Measurements from ENCODE around the gene SNRNP27.

The SNRNP27 gene

DNA sequence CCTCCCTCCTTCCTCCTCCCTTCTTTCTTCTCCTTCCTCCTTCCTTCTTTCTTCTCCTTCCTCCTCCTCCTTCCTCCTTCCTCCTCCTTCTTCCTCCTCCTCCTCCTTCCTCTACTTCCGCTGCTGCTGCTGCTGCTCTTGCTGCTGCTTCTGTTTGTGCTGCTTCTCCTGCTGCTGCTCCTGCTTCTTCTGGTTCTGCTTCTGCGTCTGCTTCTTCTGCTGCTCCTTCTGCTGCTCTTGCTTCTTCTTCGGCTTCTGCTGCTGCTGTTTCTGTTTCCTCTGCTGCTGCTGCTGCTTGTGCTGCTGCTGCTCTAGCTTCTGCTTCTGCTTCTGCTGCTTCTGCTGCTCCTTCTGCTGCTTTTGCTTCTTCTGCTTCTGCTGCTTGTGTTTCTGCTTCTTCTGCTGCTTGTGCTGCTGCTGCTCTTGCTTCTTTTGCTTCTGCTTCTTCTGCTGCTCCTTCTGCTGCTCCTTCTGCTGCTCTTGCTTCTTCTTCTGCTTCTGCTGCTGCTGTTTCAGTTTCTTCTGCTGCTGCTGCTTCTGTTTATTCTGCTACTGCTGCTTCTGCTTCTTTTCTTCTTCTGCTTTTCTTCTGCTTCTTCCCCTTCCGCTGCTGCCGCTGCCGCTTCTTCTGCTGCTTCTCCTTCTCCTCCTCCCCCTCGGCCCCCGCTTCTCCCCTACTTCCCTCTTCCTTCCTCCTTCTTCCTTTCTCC is 8.6 kb downstream of the SNRNP27 start:
- H3K9ac ChIP-seq (ENCODE audit: low read depth, low read length): no peak overlapping the region
- H3K36me3 ChIP-seq (ENCODE audit: insufficient read depth, low read length): peaks cover 8% of the 10 kb centered on the region; the same call in 1 of the 2 replicates
- H3K4me1 ChIP-seq (ENCODE audit: insufficient read depth, low read length): no peaks in the 10 kb centered on the region
- H3K9me3 ChIP-seq (ENCODE audit: control insufficient read depth, insufficient read depth, low read length): no peaks in the 10 kb centered on the region

DNA sequence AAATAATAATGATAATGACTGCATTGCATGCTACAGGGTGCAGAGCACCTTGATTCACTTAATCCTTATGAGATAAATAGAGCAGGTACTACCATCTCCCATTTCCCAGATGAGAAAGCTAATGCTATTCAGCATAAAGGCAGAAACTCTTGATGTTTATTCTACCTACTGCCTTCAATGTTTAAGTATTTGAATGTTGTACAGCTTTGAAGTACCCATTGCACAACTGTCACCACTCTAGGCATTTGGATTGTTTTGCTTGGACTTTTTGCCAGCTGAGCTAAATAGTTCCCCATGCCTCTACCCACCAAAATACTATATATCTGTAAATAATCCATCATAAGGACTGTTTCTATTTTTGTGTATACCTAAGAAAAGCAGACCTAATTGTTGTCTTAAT is 13.5 kb downstream of the SNRNP27 start:
- H3K9me3 ChIP-seq (ENCODE audit: control insufficient read depth, insufficient read depth, low read length): no peaks in the 10 kb centered on the region
- no peak overlapping the region for H3K9ac ChIP-seq (ENCODE audit: low read depth, low read length)
- H3K36me3 ChIP-seq (ENCODE audit: insufficient read depth, low read length): 0 out of 2 replicates have a peak, but pooled peaks cover 8% of the 10 kb centered on the region
- H3K4me1 ChIP-seq (ENCODE audit: insufficient read depth, low read length): no peaks in the 10 kb centered on the region

GRCh38 chr2:69911985-69912563 is 18.3 kb downstream of the SNRNP27 start:
- Histone ChIP-seq H3K36me3 (ENCODE audit: insufficient read depth, low read length) (peaks cover 10% of the 10 kb centered on the region; the same call in 1 of the 2 replicates), H3K9me3 (ENCODE audit: control insufficient read depth, insufficient read depth, low read length) (no peaks in the 10 kb centered on the region), H3K9ac (ENCODE audit: low read depth, low read length) (no peak overlapping the region), H3K4me1 (ENCODE audit: insufficient read depth, low read length) (no peaks in the 10 kb centered on the region)

DNA sequence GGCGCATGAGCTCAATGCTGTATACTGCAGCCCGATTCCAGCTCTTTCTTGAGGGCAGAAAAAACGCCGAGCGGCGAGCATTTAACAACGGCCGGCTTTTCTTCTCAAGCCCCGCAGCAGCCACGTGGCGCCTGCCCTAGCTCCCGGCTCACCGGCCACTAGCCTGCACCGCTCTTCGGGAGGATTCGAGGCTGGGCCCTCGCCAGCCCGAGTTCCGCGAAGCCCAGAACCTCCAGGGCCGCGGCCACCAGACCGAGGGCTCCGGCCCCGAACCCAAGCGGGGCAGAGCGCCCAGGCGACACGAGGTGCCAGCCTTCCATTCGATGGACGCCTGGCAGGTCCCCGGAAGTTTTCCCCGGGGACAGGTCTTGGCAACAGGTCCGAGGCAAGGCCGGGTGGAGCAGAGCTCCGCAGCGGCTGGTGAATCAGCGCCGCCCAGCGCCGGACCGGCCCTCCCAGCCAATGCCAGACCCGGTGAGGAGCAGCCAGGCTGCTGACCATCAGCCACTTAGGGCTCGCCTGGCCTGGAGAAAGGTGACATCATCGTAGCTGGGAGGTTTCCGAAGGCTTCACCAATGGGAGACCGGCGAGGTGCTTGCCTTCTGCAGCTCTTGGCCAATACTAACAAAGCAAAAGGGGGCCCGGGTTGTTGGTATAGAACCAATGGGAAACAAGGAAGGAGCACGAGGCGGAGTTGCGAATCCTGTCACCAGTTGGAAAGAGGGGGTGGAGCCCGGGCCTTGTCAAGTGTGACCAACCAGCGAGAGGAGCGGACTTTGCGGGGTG is 20.6 kb downstream of the SNRNP27 start:
- H3K9ac ChIP-seq (ENCODE audit: low read depth, low read length): peak overlapping the region; percentile 96
- no peaks in the 10 kb centered on the region for H3K4me1 ChIP-seq (ENCODE audit: insufficient read depth, low read length)
- H3K36me3 ChIP-seq (ENCODE audit: insufficient read depth, low read length): peaks cover 2% of the 10 kb centered on the region; the same call in 1 of the 2 replicates
- H3K9me3 ChIP-seq (ENCODE audit: control insufficient read depth, insufficient read depth, low read length): no peaks in the 10 kb centered on the region

- no peaks in the 10 kb centered on the region for H3K9me3 ChIP-seq (ENCODE audit: control insufficient read depth, insufficient read depth, low read length)
- H3K4me1 ChIP-seq (ENCODE audit: insufficient read depth, low read length): no peaks in the 10 kb centered on the region
- peak within 1 kb of the TSS; percentile 96 for H3K9ac ChIP-seq (ENCODE audit: low read depth, low read length)
- peaks cover 2% of the 10 kb centered on the region; the same call in 1 of the 2 replicates for H3K36me3 ChIP-seq (ENCODE audit: insufficient read depth, low read length)
Measured at GRCh38 chr2:69914950-69915945, 21.5 kb downstream of the SNRNP27 start, which contains the start of gene MXD1. Gene MXD1, plus strand, starts transcription at chr2:69915109. Its CDS starts 222 bp downstream, at chr2:69915331.

DNA sequence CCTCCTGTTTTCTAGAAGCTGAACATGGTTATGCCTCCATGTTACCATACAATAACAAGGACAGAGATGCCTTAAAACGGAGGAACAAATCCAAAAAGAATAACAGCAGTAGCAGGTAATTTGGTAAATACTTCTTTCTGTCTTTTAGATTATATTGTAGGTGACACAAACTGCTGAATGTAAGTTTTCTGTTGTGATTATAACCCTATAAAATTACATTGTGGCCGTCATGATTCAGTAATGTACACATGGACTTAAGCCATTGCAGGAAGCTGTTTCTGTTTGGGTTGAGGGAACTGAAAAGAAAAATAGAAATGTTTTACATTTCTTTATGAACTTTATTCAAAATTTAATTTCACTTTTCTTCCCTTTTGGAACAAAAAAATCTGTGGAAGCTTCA is 22.4 kb downstream of the SNRNP27 start:
- peaks cover 2% of the 10 kb centered on the region; the same call in 1 of the 2 replicates for H3K36me3 ChIP-seq (ENCODE audit: insufficient read depth, low read length)
- H3K9ac ChIP-seq (ENCODE audit: low read depth, low read length): 0 out of 2 replicates have a peak overlapping the region, but pooled peaks have one; percentile 70
- H3K9me3 ChIP-seq (ENCODE audit: control insufficient read depth, insufficient read depth, low read length): no peaks in the 10 kb centered on the region
- no peaks in the 10 kb centered on the region for H3K4me1 ChIP-seq (ENCODE audit: insufficient read depth, low read length)

DNA sequence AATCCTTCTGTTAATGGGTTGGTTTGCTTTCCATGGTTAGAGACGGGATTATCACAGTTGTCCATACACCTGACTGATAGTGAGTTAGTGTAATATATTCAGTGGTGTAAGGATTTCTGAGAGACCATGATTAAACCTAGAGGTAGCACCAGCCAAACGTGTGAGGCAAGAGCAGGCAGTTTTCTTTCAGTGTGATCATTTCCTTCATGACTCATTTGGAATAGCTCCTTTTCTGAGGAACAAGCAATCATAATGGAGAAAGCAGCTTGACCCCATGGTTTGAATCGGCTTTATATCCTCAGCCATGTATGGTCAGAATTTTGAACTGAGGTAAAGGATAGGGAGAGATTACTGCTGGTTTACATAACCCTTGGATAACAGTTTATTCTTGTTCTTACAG is 24.1 kb downstream of the SNRNP27 start:
- Histone ChIP-seq H3K9me3 (ENCODE audit: control insufficient read depth, insufficient read depth, low read length) (no peaks in the 10 kb centered on the region), H3K36me3 (ENCODE audit: insufficient read depth, low read length) (peaks cover 2% of the 10 kb centered on the region; the same call in 1 of the 2 replicates), H3K9ac (ENCODE audit: low read depth, low read length) (no peak overlapping the region), H3K4me1 (ENCODE audit: insufficient read depth, low read length) (no peaks in the 10 kb centered on the region)

DNA sequence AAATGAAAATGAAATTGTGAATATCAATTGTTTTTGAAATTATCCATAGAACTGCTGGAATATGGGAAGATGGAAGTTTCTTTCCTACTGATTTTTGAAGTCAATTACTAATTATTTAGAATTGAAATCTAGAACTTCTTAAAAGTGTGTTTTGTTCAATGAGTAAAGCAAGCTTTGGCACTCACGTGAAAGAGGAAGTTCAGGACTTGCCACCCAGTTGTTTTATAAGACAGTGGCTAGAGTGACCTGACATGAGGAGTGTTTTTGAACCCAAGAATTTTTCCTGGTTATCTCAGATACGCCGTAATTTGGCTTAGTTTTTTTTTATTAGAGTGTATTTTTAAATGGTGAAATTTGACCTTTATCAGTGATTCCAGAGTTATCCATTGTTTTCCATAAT is 24.6 kb downstream of the SNRNP27 start:
- Histone ChIP-seq H3K4me1 (ENCODE audit: insufficient read depth, low read length) (no peaks in the 10 kb centered on the region), H3K36me3 (ENCODE audit: insufficient read depth, low read length) (no peaks in the 10 kb centered on the region), H3K9ac (ENCODE audit: low read depth, low read length) (no peak overlapping the region), H3K9me3 (ENCODE audit: control insufficient read depth, insufficient read depth, low read length) (no peaks in the 10 kb centered on the region)

DNA sequence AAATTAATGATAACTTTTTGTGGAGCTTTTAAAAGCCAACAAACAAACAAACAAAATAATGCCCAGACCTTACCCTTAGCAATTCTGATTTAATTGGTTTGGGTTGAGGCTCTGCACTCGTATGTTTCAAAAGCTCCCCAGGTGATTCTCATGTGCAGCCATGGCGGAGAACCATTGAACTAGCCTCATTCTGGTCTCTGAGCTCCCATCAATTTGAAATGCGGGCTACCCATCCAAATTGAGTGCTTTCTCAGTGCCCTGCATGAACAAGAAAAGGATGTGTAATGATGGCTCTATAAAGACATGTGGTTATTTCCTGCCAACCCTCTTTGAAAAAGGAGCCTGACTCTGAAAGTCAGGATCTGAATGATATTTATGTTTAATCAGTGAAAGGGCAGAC is 29.4 kb downstream of the SNRNP27 start:
- no peaks in the 10 kb centered on the region for H3K36me3 ChIP-seq (ENCODE audit: insufficient read depth, low read length)
- no peaks in the 10 kb centered on the region for H3K4me1 ChIP-seq (ENCODE audit: insufficient read depth, low read length)
- no peaks in the 10 kb centered on the region for H3K9me3 ChIP-seq (ENCODE audit: control insufficient read depth, insufficient read depth, low read length)
- no peak overlapping the region for H3K9ac ChIP-seq (ENCODE audit: low read depth, low read length)

DNA sequence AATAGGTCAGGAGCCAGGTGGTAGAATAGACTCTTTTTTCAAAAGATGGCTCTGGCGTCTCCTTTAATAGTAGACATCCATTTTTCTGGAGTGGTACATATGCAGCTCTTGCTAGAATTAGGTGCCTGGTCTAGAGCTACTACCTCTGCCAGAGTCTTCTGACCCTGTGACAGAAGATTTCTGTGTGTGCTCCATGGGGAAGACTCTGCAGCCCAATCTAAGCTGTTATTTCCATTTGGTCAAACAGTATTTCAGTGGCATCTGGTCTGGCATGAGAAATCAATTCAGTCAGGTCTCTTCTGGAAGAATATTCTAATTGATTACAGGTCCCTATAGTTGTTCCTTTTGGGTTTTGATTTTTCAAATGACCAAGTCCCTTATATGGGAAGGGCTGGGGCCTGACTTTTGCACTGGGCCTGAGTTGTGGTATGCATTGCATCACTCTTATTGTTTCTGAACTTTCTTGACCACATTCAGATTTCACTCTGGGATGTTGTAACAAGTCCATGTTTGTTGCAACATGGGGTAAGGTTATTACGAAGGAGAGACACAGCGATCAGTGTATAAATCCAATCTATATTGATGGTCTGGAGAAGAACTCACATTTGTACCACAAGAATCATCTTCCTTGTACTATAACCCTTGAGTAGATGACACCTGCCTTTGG is 33.2 kb downstream of the SNRNP27 start:
- H3K9ac ChIP-seq (ENCODE audit: low read depth, low read length): no peak overlapping the region
- H3K4me1 ChIP-seq (ENCODE audit: insufficient read depth, low read length): no peaks in the 10 kb centered on the region
- H3K9me3 ChIP-seq (ENCODE audit: control insufficient read depth, insufficient read depth, low read length): no peaks in the 10 kb centered on the region
- no peaks in the 10 kb centered on the region for H3K36me3 ChIP-seq (ENCODE audit: insufficient read depth, low read length)

GRCh38 chr2:69931832-69932595 is 38.3 kb downstream of the SNRNP27 start:
- Histone ChIP-seq H3K9ac (ENCODE audit: low read depth, low read length) (no peak overlapping the region), H3K4me1 (ENCODE audit: insufficient read depth, low read length) (0 out of 2 replicates have a peak, but pooled peaks cover 5% of the 10 kb centered on the region), H3K9me3 (ENCODE audit: control insufficient read depth, insufficient read depth, low read length) (no peaks in the 10 kb centered on the region), H3K36me3 (ENCODE audit: insufficient read depth, low read length) (no peaks in the 10 kb centered on the region)

DNA sequence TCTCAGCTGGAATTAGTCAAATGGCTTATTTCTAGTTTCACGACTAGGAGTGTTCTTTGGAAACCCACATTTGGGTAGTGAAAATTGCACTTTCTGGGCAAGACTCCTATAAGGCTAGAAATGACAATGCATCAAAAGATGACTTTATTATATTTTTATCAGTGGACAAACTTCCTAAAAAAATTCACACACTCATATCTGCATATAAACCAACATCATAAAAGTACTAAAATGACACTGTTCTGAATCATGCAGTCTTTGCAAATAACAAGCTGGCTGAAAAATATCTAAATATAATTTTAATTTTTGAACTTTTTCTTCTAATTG is 38.8 kb downstream of the SNRNP27 start:
- no peaks in the 10 kb centered on the region for H3K36me3 ChIP-seq (ENCODE audit: insufficient read depth, low read length)
- H3K9me3 ChIP-seq (ENCODE audit: control insufficient read depth, insufficient read depth, low read length): no peaks in the 10 kb centered on the region
- no peak overlapping the region for H3K9ac ChIP-seq (ENCODE audit: low read depth, low read length)
- H3K4me1 ChIP-seq (ENCODE audit: insufficient read depth, low read length): 0 out of 2 replicates have a peak, but pooled peaks cover 9% of the 10 kb centered on the region
